GM10266 (cell line): ENCODE measurements around the gene GPN2.

Experiments used
- DNase-seq: peaks from one replicate; pipeline ENCODE4 v3.0.0; 2012; ENCODE audit errors: extremely low spot score
- TF ChIP-seq, protein P1 (sequence below): IDR thresholded peaks from 2 replicates; pipeline ENCODE4 v1.5.1; 2012; ENCODE audit warnings: mild to moderate bottlenecking, low read depth; ENCODE audit not compliant: control insufficient read depth, insufficient read depth; ENCODE audit errors: missing control alignments

Gene GPN2

DNA sequence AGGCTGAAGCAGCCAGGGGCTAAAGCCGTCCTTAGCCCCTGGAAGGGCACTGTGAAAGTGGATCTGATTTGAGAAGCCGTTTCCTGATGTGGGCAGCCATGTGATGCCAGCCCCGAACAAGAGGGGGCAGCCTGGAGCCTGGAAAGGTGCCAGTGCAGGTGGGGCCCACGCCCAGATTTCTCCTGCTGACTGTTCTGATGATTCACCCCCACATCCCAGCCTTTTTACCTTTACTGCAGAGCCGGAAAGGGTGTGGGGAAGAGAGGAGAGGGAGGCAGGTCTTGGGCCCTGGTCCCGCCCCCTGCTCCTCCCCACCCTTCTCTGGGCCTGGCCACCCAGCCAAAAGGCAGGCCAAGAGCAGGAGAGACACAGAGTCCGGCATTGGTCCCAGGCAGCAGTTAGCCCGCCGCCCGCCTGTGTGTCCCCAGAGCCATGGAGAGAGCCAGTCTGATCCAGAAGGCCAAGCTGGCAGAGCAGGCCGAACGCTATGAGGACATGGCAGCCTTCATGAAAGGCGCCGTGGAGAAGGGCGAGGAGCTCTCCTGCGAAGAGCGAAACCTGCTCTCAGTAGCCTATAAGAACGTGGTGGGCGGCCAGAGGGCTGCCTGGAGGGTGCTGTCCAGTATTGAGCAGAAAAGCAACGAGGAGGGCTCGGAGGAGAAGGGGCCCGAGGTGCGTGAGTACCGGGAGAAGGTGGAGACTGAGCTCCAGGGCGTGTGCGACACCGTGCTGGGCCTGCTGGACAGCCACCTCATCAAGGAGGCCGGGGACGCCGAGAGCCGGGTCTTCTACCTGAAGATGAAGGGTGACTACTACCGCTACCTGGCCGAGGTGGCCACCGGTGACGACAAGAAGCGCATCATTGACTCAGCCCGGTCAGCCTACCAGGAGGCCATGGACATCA lies 27.1 kb downstream of the GPN2 start, which contains the start of gene SFN:
SFN (plus strand) TSS at position 369 of the 904 bp plus-strand sequence; CDS start at position 433, 64 bp downstream.
- TF ChIP-seq, protein P1, sequence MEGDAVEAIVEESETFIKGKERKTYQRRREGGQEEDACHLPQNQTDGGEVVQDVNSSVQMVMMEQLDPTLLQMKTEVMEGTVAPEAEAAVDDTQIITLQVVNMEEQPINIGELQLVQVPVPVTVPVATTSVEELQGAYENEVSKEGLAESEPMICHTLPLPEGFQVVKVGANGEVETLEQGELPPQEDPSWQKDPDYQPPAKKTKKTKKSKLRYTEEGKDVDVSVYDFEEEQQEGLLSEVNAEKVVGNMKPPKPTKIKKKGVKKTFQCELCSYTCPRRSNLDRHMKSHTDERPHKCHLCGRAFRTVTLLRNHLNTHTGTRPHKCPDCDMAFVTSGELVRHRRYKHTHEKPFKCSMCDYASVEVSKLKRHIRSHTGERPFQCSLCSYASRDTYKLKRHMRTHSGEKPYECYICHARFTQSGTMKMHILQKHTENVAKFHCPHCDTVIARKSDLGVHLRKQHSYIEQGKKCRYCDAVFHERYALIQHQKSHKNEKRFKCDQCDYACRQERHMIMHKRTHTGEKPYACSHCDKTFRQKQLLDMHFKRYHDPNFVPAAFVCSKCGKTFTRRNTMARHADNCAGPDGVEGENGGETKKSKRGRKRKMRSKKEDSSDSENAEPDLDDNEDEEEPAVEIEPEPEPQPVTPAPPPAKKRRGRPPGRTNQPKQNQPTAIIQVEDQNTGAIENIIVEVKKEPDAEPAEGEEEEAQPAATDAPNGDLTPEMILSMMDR: peak; percentile 57
- DNase-seq: peak; percentile 40

DNA sequence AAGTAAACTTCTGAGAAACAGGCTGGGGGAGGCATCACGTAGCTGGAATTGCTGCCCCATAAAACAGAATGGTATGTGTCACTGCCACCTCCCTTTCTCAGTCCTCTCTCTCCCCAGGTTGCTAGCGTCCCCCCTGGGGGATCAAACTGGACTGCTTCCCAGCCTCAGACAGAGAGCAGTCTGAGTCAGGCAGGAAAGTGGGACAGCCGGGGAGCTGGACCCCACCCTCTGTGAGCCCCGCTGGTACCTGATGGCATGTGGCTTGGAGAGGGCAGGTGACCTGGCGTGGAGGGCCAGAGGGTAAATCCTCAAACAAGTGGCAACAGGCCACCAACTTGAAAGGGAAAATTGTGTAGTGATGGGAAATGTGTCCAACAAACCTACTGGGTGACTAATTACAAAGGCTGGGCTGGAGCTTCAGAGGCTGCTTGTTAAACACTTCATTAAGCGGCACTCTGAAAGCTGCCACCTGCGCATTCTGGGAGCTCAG lies 28.1 kb downstream of the GPN2 start:
- TF ChIP-seq, protein P1: no peak
- no peak for DNase-seq

DNA sequence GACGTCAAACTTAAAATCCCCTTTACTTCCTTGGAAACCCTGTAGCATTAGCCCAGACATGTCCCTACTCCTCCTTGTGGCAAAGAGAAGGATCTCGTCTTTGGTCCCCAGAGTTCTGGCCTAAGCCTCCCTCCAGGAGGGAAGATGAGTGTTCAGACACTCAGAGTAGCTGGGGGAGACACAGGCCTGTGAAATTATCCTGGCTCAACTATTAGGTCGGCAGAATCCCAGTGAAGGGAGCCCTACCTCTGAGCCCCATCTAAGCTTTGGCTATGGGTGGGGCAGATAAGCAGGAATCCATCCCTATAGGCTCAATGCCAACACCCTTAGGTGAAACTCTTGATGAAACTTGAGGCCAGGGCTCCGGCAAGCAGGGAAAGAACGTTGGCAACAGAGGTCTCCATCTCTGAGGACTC lies 28.8 kb downstream of the GPN2 start:
- DNase-seq: no peak
- TF ChIP-seq, protein P1: no peak

DNA sequence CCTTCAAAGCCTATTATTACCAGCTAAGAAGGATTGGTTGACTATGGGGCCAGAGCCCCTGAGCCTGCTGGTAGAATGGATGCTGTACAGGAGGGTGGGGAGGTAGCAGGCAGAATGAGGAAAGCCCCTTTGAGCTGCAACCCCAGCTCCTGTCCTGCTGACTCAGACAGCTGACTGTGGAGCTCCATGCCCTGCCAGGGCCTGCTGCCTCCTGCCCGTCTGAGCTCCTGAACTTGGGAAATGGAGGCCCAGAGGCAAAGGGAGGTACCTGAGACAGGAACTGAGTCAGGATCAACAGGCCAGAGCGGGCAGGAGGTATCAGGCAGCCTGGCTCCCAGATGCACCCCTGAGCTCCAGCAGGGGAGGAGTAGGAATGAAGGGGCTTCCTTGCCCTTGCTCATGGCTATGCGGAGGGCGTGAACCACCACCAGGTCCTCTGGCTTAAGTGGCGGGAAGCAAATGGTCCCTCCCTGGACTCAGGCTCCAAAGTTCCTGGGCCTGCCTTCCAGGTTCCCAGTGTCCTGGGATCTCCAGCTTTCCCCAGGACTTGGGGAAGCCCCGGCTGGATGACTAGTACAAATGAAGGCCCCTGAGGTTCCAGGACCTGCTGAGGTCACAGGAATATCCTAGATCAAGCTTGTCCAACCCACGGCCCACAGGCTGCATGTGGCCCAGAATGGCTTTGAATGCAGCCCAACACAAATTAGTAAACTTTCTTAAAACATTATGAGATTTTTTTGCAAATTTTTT lies 31.0 kb downstream of the GPN2 start:
- TF ChIP-seq, protein P1: no peak
- DNase-seq: no peak

DNA sequence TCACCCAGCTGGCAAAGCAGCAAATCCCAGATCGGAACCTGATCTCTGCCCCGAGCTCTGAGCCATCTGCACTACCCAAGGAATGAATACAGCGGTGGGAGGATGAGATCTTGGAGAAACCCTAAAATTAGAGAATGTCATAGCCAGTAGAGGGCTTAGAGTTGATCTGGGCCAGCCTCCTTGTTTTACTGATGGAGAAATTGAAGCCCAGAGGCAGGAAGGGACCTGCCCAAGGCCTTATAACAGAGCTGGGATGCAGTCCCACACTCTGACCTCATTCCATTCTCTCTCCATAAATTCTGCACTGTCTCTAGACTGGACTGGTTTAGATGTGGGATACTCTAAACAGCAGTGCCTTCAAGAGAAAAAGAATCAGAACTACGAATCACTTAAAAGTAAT lies 31.9 kb downstream of the GPN2 start:
- no peak for DNase-seq
- TF ChIP-seq, protein P1: no peak

DNA sequence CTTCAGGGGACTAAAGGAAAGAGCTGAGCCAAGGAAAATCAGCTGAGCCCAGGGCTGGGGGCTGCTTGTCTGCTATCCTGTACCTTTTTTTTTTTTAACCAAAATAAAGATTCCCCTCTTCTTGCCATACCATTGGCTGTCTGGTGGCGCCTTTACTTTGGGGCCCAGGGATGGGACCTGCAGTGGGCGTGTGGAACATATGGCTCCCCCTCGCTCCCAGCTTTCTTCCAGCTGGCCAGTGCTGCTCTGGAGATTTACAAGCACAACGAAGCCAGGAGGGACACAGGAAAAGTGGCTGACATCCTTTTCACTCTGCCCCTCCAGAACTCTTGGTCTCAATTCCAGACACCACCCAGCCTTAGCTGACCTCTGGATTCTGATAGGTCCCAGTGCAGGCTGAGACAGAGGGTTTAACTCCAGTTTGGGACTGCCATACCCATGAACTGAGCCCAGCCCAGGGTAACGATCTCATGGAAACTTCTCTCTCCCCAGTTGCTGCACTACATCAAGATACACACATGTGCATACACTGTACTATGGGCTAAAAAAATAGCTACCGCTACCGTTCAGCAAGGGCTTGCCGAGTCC lies 32.5 kb downstream of the GPN2 start:
- TF ChIP-seq, protein P1: no peak
- no peak for DNase-seq
